HG03103 (cell line): Measurements from ENCODE around the gene EXOC7.
"Not testable (repeated sequence)": the region's sequence is repeated elsewhere in the genome, so short reads cannot be mapped to it uniquely, and the experiment has no call there.

Source experiments
- ATAC-seq: cut with Tn5 transposase; IDR thresholded peaks from one replicate; pipeline ENCODE4 v1.9.1; 2021; ENCODE audit warnings: low read depth; ENCODE audit not compliant: unreplicated experiment

The EXOC7 gene

GRCh38 chr17:76089680-76090516 lies 13.7 kb downstream of the EXOC7 start:
- ATAC-seq: no peak

DNA sequence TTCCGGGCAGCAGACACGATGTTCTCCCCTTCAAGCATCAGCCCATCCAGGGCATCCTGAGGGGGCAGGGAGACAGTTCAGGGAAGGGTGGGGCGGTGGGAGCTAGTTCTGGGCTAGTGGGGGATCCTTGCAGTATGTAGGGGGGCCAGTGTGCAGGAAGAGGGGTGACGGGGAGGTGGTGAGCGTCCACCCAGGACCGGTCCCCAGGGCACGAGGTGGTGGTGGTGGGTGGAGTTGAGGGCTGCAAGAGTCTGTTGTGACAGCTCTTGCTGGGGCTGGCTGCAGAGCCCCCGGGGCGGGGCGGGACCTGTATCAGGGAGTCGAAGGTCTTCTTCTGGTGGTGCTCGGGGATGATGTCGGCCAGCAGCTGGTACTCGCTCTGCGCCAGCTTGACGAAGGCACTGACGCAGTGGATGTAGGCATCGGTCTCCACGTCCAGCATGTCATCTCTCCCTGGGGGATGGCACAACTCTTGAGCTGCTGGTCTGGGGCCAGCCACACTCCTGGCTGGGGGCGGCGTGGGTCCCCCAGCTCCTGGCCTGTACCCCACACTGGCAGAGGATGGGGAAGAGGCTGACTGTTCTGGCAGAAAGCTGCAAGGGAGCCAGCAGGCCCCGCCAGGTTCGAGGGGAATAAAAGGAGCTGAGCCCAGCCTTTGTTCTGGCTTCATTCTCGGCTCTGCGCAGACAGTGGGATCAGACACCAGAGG lies 14.6 kb downstream of the EXOC7 start:
- ATAC-seq: no peak

DNA sequence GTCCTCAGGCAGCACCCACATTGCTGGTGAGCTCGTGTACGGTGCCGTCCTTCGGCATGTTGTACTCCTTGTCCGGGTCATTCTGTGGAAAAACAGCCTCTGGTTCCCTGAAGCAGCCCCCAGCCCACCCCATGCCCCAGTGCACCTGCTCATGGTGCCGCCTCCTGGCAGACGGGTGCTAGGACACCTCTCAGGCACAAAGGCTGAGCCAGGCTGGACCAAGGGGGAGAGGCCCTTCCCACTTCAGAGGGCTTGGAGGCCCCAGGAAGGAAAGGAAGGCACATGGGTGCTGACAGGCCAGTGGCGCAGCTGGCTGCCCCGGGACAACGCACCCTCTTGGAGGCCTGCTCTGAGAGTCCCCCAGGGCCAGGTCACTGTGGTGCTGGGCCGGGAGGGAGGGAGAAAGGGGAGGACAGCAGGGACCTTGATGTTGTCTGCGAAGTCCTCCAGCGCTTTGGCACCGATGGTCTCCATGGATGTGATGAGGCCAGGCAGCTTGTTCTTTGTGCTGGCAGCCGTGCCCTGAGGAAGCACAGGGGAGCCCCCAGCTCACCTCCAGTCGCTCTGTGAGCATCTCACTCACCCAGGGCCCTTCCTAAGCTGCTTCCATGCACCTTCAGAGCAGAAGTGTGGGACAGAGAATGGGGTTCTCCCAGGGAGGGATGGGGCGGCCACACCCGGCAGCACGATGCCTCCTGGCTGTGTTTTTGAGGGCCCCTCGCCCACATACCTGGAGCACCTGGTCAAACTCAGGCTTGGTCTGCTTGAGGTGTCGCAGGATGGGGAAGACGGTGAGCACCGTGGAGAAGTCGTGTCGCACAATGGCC lies 15.3 kb downstream of the EXOC7 start:
- no peak for ATAC-seq

GRCh38 chr17:76087531-76087930 lies 16.1 kb downstream of the EXOC7 start:
- no peak for ATAC-seq

DNA sequence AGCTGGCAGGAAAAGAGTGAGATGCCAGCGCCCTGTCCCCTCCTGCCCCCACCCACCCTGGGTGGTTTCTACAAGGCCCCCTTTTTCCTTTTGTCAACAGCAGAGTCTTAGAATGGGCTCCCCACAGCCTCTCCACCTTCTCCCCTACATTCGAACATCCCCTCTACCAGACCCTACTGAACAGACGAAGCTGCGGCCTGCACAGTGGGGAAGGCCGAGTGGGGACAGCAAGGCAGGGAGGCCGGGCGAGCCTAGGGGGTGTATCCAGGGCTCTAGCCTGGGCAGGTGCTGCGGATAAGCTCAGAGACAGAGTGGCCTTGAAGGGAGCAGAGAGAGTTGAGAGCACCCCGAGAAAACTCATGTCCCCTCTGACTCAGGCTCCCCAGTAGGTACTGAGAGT lies 17.2 kb downstream of the EXOC7 start:
- ATAC-seq: no peak

- no peak for ATAC-seq
Observed at GRCh38 chr17:76085731-76086366, 17.7 kb downstream of the EXOC7 start.

DNA sequence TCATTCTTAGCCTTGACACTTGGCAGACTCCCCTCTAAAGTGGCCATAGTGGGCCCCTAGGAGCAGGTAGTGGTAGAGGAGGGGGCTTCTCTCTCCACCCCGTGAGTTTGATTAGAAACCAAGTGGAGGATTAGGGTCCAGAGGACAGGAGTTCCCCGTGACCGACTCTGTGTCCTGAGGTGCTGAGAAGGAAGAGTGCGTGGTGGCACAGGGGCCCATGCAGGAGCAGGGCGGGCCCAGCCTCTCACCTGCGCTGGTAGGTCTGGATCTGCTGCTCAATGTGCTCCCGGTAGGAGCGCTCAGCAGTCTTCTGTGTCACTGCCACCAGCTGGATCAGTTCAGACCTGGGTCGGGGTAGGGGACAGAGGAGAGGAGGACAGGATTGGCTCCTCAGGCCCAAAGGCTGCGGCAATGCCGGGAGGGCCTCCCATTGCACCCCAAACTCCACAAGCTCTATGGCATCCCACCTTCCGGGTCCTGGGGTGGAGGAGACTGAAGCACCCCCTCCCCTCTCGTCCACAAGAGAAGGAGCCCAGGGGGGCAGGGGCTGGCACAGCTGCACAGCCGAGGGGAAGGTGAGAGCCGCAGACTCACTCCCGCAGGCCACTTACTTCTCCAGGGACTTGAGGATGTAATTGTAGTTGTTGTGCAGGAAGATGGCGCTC lies 18.4 kb downstream of the EXOC7 start:
- no peak for ATAC-seq

DNA sequence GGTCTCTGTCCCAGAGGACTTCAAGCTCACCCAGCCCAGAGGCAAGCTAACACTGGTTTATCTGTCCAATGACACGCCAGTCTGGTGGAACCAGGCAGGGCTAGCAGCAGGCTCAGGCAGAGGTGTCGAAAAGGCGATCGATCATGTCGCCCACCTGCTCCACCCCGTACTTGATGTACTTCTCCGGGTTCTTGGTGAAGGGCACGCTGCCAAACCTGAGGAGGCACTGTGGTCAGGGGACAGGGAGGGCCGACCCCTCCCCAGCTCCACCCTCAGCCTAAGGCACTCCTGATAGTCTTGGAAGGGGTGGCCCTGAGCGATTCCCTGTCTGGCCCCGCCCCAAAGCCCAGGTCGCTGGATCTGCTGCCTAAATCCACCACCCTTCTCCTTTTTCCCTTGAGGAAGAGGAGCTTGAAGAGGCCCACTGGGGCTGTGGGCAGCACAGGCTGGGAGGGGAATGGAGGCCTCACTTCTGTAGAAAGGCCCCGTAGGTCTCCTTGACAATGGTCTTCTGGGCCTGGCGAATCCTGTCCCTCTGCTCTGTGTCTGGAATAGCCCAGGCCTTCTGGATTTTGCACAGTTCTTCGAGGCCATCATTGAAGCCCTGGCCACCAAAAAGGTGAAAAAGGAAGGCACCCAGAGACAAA lies 19.9 kb downstream of the EXOC7 start:
- ATAC-seq: no peak

DNA sequence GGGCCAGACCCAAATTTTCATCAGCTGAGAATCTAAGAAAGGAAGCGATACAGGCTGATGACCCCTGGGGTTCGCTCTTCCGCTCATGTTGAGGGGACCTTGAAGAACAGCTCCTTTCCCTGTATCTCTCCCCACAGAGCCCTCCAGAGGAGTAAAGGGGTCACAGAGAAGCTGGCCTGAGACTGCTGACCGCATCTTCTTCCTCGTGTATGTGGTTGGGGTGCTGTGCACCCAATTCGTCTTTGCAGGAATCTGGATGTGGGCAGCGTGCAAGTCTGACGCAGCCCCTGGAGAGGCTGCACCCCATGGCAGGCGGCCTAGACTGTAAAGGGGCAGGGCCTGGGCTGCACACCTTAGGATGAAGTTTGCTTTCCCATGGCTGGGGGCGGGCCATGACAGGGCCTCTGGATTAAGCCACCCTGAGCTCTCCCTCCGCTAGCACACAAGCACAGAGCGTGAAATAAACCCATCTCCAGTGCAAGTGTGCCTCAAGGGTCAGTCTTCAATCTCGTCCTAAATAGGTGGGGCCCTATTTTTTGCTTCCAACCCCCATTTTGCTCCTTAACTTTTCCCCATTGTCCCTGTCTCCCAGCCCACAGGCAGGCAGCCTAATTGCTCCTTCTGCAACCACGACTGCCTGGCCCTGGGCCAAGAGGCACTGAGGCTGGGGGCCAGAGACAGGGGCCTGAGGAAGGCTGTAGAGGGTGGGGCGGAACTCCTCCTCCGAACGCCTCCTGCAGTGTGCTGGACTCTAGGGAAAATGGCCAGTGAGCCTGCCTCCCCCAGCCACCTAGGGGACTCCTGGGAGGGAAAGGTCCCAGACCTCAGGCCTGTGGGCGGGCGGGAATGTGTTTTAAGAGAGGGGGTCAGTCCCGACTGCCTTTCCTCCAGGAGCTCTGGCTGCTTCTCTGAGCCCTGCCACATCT lies 21.0 kb downstream of the EXOC7 start:
- no peak for ATAC-seq

DNA sequence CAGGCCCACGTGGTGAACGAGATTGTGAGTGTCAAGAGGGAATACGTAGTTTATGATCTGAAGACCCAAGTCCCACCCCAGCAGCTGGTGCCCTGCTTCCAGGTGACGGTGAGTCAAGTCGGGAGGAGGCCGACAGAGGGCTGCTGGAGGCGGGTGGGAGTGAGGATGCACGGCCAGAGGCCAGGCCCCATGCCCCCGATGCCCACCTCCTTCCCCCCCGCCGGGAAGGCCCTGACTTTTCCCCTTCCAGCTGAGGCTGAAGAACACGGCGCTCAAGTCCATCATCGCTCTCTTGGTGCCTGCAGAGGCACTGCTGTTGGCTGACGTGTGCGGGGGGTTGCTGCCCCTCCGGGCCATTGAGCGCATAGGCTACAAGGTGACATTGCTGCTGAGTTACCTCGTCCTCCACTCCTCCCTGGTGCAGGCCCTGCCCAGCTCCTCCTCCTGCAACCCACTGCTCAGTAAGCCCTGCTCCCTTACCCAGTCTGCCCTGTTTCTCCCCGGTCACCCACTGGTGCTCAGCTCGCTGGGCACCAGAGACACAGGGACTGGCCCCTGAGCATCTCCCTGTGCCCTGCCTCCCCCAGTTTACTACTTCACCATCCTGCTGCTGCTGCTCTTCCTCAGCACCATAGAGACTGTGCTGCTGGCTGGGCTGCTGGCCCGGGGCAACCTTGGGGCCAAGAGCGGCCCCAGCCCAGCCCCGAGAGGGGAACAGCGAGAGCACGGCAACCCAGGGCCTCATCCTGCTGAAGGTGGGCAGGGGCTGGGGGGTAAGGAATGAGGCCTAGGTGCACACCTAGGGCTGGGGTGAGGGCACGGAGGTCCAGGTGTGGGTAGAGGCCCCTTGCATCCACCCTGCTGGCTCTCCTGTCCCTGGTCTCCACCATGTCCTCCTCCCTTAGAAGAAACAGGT lies 22.0 kb downstream of the EXOC7 start:
- no peak for ATAC-seq

DNA sequence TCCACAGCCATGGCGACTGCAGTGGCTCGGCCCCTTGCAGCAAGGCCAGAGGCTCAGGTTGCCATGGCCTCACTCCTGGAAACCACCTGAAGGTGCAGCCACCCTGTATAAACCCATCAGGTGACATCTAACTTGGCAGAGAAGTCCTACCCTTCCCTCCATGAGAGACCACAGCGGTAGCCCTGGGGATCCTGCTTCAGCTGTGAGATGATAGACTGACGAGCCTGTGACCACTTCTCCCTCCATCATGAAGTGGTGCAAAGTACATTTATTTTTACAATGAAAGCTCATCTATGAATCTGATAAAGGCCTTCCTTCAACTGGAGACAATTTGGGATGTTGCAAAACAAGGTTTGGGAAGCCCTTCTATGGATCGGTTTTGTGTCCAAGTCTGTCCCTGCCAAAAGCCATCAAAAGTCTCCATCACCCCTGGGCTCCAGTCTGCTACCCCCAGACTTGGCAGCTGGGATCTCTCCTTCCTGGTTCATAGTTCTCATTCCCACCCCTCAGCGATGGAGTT lies 22.8 kb downstream of the EXOC7 start:
- no peak for ATAC-seq

GRCh38 chr17:76079956-76080767 lies 23.4 kb downstream of the EXOC7 start:
- ATAC-seq: no peak

DNA sequence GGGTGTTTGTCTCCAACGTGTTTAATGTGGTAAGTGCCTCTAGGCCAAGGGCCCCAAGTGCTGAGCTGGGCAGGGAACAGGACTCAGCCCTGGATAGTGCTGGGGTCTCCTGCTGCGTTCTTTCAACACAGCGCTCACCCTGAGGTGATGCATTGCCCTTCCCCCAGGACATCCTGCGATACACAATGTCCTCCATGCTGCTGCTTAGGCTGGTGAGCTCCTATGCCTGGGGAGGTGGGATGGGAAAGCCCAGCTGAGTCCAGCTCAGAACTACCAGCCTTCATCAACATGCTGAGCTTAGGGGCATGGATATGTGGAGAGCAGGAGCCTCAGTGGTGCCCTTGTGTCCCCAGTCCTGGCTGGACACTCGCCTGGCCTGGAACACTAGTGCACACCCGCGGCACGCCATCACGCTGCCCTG lies 24.0 kb downstream of the EXOC7 start:
- no peak for ATAC-seq

- no peak for ATAC-seq
Observed at GRCh38 chr17:76078860-76079534, 24.6 kb downstream of the EXOC7 start, which contains the start of gene ZACN. Gene ZACN (plus strand): TSS chr17:76079182. CDS start chr17:76079265, 83 bp downstream.

DNA sequence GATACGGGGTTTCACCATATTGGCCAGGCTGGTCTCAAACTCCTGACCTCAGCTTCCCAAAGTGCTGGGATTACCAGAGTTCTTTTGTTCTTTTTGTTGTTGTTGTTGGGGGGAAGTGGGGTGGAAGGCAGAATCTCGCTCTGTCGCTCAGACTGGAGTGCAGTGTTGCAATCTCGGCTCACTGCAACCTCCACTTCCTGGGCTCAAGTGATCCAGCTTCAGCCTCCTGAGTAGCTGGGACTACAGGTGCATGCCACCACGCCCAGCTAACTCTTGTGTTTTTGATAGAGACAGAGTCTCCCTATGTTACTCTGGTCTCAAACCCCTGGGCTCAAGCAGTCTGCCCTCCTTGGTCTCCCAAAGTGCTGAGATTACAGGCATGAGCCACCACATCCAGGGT lies 25.2 kb downstream of the EXOC7 start:
- not testable (repeated sequence) for ATAC-seq

GRCh38 chr17:76077584-76078110 lies 25.9 kb downstream of the EXOC7 start:
- no peak for ATAC-seq
